ENCODE data around the gene SLC39A9. TPM values are rescaled to one million over a fixed set of nuclear protein-coding genes. Genes with fewer than 3 reads are reported as not detected.

The SLC39A9 gene
- total RNA-seq, 1 experiment from 2014 or later, result 80.8 TPM

GRCh38 chr14:69404883-69405282 is 6.4 kb downstream of the SLC39A9 start:
- ChIA-PET POLR2A (ENCODE audit: unreplicated experiment) (no interaction called here), CTCF (no interaction called here)
- Histone ChIP-seq H3F3A (ENCODE audit: low read length, unreplicated experiment) (no peaks in the 10 kb centered on the region), H3K79me2 (ENCODE audit: low read length) (peaks cover 100% of the 10 kb centered on the region), H3K4me2 (ENCODE audit: low read length) (no peak overlapping the region), H3K4me3 (ENCODE audit: low read length) (no peak overlapping the region), H3K9me3 (ENCODE audit: low read length) (no peaks in the 10 kb centered on the region), H3K9ac (ENCODE audit: low read length) (no peak overlapping the region), H3K36me3 (ENCODE audit: low read depth, low read length) (peaks cover 6% of the 10 kb centered on the region; the same call in 1 of the 2 replicates), H4K20me1 (ENCODE audit: low read length) (peaks cover 49% of the 10 kb centered on the region), H3K4me1 (ENCODE audit: insufficient read depth, low read length) (peaks cover 12% of the 10 kb centered on the region), H3K9me2 (replicated peaks; ENCODE audit: low read length) (no peaks in the 10 kb centered on the region), H3K27ac (ENCODE audit: low read length) (no peak overlapping the region), H3K27me3 (ENCODE audit: low read length) (no peaks in the 10 kb centered on the region), H2AFZ (ENCODE audit: low read length) (no peak overlapping the region)
- intact Hi-C loops (cut with micrococcal nuclease), result no loop called here
- no TSS peak for BruUV-seq (replicated peaks)
- TF ChIP-seq CTCF (conservative IDR thresholded peaks at IDR 0.05; ENCODE audit: low read depth, low read length), result no peak
- TF ChIP-seq EZH2phosphoT487 (IDR thresholded peaks at IDR 0.05; ENCODE audit: borderline replicate concordance, low read length), result no peak
- TF ChIP-seq EZH2 (IDR thresholded peaks at IDR 0.05; ENCODE audit: low read length, unreplicated experiment), result no peak
- ATAC-seq (no peak), DNase-seq (no peak)

GRCh38 chr14:69405762-69406161 is 7.3 kb downstream of the SLC39A9 start:
- Histone ChIP-seq H2AFZ (ENCODE audit: low read length) (no peak overlapping the region), H3K4me1 (ENCODE audit: insufficient read depth, low read length) (peaks cover 12% of the 10 kb centered on the region), H3K4me3 (ENCODE audit: low read length) (no peak overlapping the region), H3K27me3 (ENCODE audit: low read length) (no peaks in the 10 kb centered on the region), H3K9me3 (ENCODE audit: low read length) (no peaks in the 10 kb centered on the region), H3K9me2 (replicated peaks; ENCODE audit: low read length) (no peaks in the 10 kb centered on the region), H3K27ac (ENCODE audit: low read length) (no peak overlapping the region), H4K20me1 (ENCODE audit: low read length) (peaks cover 46% of the 10 kb centered on the region), H3F3A (ENCODE audit: low read length, unreplicated experiment) (no peaks in the 10 kb centered on the region), H3K79me2 (ENCODE audit: low read length) (peaks cover 100% of the 10 kb centered on the region), H3K36me3 (ENCODE audit: low read depth, low read length) (peaks cover 6% of the 10 kb centered on the region; the same call in 1 of the 2 replicates), H3K4me2 (ENCODE audit: low read length) (no peak overlapping the region), H3K9ac (ENCODE audit: low read length) (no peak overlapping the region)
- CTCF ChIA-PET, result no interaction called here
- intact Hi-C loops (cut with micrococcal nuclease), result no loop called here
- no peak for ATAC-seq
- no peak for DNase-seq
- POLR2A ChIA-PET (ENCODE audit: unreplicated experiment), result interaction anchor here (0.6 kb wide), 1 partner anchor 26 kb away, joined by 4 read pairs; no protein-coding TSS in a partner anchor
- BruUV-seq (replicated peaks), result no TSS peak
- no peak for TF ChIP-seq EZH2 (IDR thresholded peaks at IDR 0.05; ENCODE audit: low read length, unreplicated experiment)
- no peak for TF ChIP-seq EZH2phosphoT487 (IDR thresholded peaks at IDR 0.05; ENCODE audit: borderline replicate concordance, low read length)
- no peak for TF ChIP-seq CTCF (conservative IDR thresholded peaks at IDR 0.05; ENCODE audit: low read depth, low read length)

- ATAC-seq, result no peak
These were observed 10.0 kb downstream of the SLC39A9 start for GRCh38 chr14:69408331-69408960.

More at GRCh38 chr14:69408331-69408960, 10.0 kb downstream of the SLC39A9 start:
- DNase-seq, result no peak
- no peaks in the 10 kb centered on the region for H3K4me1 ChIP-seq (ENCODE audit: insufficient read depth, low read length)
- no peaks in the 10 kb centered on the region for H3K9me2 ChIP-seq (replicated peaks; ENCODE audit: low read length)
- H3K27ac ChIP-seq (ENCODE audit: low read length), result no peak overlapping the region
- BruUV-seq (replicated peaks), result no TSS peak
- ChIA-PET POLR2A (ENCODE audit: unreplicated experiment) (no interaction called here), CTCF (no interaction called here)
- H3K9ac ChIP-seq (ENCODE audit: low read length), result no peak overlapping the region
- intact Hi-C loops (cut with micrococcal nuclease), result no loop called here
- no peak for TF ChIP-seq EZH2phosphoT487 (IDR thresholded peaks at IDR 0.05; ENCODE audit: borderline replicate concordance, low read length)
- no peak for TF ChIP-seq CTCF (conservative IDR thresholded peaks at IDR 0.05; ENCODE audit: low read depth, low read length)
- no peak for TF ChIP-seq EZH2 (IDR thresholded peaks at IDR 0.05; ENCODE audit: low read length, unreplicated experiment)
- H3K9me3 ChIP-seq (ENCODE audit: low read length), result no peaks in the 10 kb centered on the region
- H3F3A ChIP-seq (ENCODE audit: low read length, unreplicated experiment), result no peaks in the 10 kb centered on the region
- no peak overlapping the region for H3K4me2 ChIP-seq (ENCODE audit: low read length)
- H3K79me2 ChIP-seq (ENCODE audit: low read length), result peaks cover 91% of the 10 kb centered on the region
- peaks cover 32% of the 10 kb centered on the region; the same call in 1 of the 2 replicates for H4K20me1 ChIP-seq (ENCODE audit: low read length)
- peaks cover 6% of the 10 kb centered on the region; the same call in 1 of the 2 replicates for H3K36me3 ChIP-seq (ENCODE audit: low read depth, low read length)
- H3K4me3 ChIP-seq (ENCODE audit: low read length), result no peak overlapping the region
- H3K27me3 ChIP-seq (ENCODE audit: low read length), result no peaks in the 10 kb centered on the region
- H2AFZ ChIP-seq (ENCODE audit: low read length), result no peak overlapping the region
